Measurements from ENCODE around the gene FOXO3.
"Not testable (repeated sequence)": the region's sequence is repeated elsewhere in the genome, so short reads cannot be mapped to it uniquely, and the experiment has no call there.

The FOXO3 gene

DNA sequence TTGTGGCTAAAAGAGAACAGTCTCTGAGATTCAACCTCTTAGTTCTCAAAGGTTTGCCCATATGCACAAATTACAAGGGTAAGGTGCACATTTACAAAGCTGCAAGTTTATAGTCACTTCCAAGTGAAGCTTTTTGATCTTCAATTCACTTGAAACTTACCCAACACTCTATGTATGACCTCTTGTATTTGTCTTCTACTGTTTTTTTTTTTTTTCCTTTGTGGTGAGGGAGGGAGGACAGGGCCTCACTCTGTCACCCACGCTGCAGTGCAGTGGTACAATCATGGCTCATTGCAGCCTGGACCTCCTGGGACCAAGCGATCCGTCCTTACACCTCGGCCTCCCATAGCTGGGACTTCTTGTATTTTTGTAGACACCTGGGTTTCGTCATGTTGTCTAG, 4.5 kb upstream of the FOXO3 start:
- DNase-seq, result no peak

GRCh38 chr6:108556866-108557493, 3.7 kb upstream of the FOXO3 start:
- DNase-seq, result no peak

GRCh38 chr6:108557494-108558371, 3.0 kb upstream of the FOXO3 start:
- peak; percentile 80 for DNase-seq

- DNase-seq, result peak; percentile 93
These were observed 2.2 kb upstream of the FOXO3 start for GRCh38 chr6:108558372-108559096.

GRCh38 chr6:108559097-108559883, 1.4 kb upstream of the FOXO3 start:
- DNase-seq, result peak; percentile 82

GRCh38 chr6:108559884-108560462, 744 bp upstream of the FOXO3 start:
- DNase-seq, result no peak

- DNase-seq, result not testable (repeated sequence)
These were observed 561 bp downstream of the FOXO3 start for GRCh38 chr6:108561309-108561647.

DNA sequence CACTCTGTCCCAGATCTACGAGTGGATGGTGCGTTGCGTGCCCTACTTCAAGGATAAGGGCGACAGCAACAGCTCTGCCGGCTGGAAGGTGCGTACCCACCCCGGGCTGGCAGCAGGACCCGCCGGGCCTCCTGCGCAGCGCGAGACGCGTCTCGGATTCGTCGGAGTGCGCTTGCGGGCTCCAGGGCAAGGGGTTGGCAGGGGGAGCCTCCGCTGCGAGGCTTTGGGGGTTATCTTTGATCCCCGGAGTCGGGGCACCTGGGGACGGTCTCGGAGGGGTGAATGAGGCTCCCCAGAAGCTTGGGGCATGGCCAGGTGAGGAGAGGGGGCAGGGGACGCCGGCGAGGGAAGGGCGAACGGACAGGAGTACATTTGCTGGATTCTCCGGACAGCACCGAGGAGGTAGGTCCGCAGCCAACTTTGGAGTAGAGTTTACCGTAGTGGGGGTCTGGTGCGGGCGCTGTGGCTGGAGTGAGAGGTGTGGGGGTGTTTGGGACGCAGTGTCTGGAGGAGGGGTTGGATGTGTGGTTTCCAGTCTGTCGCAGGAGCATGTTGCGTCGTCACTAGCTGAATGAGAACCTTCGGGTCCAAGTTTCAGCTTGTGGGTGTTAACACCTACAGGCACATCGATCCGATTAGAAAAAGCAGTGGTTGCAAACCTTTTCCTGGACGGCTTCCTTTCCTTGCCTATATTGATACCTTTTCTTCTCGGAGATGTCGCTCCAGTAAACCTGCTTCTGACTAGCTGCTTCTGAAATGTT, 1.2 kb downstream of the FOXO3 start:
- DNase-seq, result no peak

DNA sequence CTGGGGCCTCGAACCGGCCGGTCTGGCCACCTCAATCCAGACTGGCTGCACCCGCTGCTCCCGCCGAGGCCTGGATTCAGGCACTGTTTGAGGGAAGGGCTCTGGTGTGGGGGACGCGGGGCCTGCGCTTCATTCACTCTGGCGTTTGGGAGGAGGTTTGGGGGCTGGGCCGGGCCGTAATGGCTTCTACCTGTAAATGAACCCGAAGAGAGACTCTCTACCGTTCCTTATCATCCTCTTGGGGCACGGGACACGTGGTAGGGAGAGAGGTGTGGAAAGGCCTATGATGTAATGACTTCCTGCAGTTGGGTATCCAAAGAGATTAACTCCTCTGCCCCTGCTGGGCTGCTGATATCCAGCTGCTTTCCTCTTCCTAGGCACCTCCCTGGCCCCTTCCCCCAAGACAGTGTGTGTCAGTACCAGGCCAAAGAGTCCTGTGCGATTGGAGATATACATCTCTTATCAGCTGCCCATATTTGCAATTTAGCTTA, 1.8 kb downstream of the FOXO3 start:
- DNase-seq, result no peak

DNA sequence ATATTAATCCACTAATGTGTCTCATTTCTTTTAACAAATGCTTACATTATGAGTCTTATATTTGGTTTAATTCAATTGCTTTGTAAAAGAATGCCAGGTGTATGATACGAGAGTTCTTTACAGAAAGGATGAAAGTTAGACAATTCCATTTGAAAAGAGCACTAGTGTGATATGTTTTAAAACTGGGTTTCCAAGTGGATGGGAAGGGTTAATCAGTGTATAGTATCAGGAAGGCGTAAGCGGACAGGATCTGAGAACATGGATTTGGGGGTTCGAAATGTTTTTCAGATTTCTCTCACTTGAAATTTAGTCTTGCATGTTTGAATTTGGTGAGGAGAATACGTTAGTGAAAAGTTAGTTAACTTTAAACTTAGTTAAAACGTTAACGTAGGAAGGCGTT, 2.6 kb downstream of the FOXO3 start:
- DNase-seq, result no peak

- DNase-seq, result no peak
These were observed 3.5 kb downstream of the FOXO3 start for GRCh38 chr6:108564178-108564577.

DNA sequence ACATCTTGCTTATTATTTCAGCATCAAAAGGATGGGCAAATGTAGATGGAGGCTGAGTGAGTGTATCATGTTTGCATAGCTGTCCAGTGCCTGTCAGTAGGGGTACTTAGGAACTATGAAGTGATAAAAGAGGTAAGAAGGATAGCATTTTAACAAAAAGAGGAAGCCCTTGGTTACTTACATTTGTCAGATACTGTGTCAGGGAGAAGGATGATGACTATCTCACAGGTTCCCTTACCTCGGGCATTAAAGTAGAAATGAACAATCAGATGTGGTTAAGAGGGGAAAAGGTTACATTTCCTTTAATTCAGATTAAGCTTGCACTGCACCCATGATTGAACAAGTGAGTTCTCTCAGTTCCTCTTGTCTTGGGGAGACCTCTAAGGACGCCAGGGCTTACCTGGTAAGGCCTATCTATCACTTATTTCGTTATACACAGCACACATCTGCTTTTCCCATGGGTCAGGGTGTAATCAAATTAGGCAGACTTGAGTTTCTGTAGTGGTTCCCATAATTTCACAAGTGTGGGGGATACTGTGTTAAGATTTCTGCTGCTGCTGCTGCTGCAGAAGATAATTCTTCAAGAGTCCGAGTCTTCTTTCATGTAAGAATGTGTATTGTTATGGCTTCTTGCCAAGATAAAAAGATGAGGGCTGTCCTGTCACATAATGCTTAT, 4.5 kb downstream of the FOXO3 start:
- no peak for DNase-seq

DNA sequence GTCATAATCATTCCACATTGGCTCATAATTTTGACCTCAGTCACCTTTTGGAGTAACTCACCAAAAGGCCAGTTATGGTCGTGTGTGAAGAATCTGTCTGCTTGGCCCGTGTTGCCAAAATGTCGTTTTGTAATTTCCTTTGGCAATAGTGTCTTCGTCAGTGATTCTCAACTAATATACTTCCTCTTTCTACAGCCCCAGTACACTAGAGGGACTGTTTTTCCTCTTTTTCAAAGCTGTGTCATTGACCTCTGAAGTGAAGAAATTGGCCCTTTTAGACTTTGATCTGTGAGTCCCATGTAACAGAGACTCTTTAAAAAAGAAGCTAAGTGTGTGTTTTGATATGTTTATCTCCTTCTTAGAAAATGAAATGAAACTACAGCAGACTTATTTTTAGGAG, 5.2 kb downstream of the FOXO3 start:
- no peak for DNase-seq

DNA sequence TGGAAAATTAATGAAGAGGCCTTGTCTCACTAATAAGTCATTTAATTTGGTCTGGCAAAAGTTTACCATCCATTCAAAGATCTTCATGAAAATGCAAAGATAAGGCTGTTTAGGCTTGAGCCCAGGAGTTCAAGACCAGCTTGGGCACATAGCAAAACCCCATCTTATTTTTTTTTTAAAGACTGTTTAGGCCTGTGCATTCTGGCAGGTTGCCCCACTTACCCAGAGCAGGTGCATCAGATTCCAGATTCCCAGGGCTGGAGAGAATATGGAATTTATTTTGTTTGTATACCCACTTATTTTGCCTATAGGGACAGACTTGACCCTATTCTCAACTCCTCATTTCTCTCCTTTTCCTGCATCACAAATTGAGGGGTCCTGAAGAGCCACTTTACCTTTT, 5.7 kb downstream of the FOXO3 start:
- DNase-seq, result no peak

DNA sequence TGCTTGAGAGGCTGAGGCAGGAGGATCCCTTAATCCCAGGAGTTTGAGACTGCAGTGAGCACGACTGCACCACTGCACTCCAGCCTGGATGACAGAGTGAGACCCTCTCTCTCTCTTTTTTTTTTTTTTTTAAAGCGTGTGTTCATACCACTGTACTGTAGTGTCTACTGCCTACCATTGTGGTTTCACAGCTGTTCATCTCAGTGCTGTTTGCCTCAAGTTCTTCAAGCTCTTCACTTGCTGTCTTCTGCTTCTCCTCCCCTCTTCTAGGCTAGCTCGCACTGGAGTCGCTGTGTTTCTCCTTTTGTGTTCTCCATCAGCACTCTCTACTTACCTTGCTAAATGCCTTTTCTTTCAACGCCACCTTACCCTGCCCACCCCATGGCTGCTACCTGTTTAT, 7.4 kb downstream of the FOXO3 start:
- no peak for DNase-seq

- DNase-seq, result no peak
These were observed 8.0 kb downstream of the FOXO3 start for GRCh38 chr6:108568551-108569305.

DNA sequence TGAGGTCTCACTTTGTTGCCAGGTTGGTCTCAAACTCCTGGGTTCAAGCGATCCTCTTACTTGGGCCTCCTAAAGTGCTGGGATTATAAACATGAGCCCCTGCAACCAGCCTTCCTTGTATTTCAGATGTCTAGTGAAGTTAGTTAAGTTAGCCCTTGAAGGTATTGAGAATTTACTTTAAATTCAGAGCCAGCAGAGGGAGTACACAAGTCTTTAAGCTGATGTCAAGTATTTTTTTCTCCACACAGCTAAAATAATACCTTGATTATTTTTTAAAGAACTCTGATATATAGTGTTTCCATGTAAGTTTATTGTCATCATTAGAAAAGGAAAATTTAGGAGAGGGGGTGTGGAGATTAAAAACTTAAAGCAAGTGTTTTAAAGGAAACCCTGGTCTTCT, 9.8 kb downstream of the FOXO3 start:
- no peak for DNase-seq

DNA sequence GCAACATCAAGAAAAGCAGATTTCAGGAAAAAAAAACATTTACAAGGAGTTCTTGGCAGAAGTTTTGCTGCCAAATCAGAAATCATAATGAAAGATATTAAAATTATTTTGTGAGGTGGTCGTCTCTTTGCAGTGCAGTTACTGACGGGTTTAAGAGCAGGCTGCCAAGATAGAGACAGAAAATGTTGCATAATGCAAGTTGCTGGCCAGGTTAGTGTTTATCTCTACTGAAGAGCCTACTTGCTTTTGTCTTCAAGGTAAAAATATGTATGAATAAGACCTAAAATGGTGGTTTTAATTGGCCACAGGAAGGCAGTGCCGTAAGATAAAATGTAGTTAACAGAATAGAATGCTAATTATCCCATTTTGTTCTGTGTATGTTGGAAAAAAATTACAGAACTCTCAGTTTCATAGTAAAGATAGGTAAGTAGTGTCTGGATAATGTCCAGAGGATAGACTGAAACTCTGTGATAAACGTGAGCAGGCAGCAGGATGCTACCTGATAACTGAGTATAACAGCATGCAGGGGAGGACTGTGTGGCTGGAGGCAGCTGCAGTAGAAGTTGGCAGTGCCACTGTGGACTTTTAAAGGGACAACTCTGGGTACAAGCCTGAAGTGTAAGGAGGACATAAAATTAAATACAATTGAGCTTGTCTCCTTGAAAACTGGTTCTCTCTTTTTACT, 13.9 kb downstream of the FOXO3 start:
- DNase-seq, result no peak

GRCh38 chr6:108575905-108576494, 15.3 kb downstream of the FOXO3 start:
- DNase-seq, result no peak

Data from effector CD8-positive, alpha-beta T cell (primary cell).